ENCODE results near the gene EXOSC2. TPM values are rescaled to one million over a fixed set of nuclear protein-coding genes. Genes with fewer than 3 reads are reported as not detected.

EXOSC2 gene
- total RNA-seq, 1 donor from 2014 or later, result 75.5 TPM

DNA sequence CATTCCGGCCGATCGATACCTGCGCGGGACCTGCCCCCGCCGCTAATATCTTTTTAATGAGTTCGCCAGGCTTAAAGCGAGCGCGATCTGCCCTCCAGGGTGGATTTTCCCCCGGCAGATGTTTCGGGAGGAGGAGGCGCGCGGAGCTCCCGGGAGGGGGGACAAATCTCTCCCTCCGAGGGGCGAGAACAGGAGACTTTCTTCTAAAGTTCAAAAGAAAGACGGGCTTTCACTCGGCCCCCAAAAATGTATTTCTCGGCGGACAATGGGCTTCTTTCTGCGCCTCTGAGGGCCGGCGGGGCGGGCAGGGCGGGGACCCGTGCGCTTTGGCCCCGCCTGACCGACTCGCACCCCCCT, 33.3 kb upstream of the EXOSC2 start:
- H3K4me3 Mint-ChIP-seq, result peak overlapping the region; percentile 78
- peak overlapping the region; percentile 86 for H3K4me2 ChIP-seq
- no peaks in the 10 kb centered on the region for H3K79me2 ChIP-seq (ENCODE audit: low read depth)
- TF ChIP-seq, protein P1, sequence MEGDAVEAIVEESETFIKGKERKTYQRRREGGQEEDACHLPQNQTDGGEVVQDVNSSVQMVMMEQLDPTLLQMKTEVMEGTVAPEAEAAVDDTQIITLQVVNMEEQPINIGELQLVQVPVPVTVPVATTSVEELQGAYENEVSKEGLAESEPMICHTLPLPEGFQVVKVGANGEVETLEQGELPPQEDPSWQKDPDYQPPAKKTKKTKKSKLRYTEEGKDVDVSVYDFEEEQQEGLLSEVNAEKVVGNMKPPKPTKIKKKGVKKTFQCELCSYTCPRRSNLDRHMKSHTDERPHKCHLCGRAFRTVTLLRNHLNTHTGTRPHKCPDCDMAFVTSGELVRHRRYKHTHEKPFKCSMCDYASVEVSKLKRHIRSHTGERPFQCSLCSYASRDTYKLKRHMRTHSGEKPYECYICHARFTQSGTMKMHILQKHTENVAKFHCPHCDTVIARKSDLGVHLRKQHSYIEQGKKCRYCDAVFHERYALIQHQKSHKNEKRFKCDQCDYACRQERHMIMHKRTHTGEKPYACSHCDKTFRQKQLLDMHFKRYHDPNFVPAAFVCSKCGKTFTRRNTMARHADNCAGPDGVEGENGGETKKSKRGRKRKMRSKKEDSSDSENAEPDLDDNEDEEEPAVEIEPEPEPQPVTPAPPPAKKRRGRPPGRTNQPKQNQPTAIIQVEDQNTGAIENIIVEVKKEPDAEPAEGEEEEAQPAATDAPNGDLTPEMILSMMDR (IDR thresholded peaks at IDR 0.05), result no peak
- TF ChIP-seq EZH2phosphoT487 (IDR thresholded peaks at IDR 0.05), result peak; percentile 68
- peak overlapping the region; percentile 52 for H3K4me3 ChIP-seq
- H3K4me1 Mint-ChIP-seq, result peaks cover 24% of the 10 kb centered on the region
- no peak for DNase-seq (ENCODE audit: low spot score)
- H3K9me3 ChIP-seq (ENCODE audit: low read depth), result no peaks in the 10 kb centered on the region
- H3K27ac Mint-ChIP-seq, result no peak overlapping the region
- peaks cover 49% of the 10 kb centered on the region for H4K20me1 ChIP-seq (ENCODE audit: low read depth)
- H3K27ac ChIP-seq, result no peak overlapping the region
- H3K36me3 Mint-ChIP-seq, result peaks cover 2% of the 10 kb centered on the region
- peaks cover 74% of the 10 kb centered on the region for H3K27me3 Mint-ChIP-seq (ENCODE audit: insufficient read depth, low read depth)
- H2AFZ ChIP-seq (replicated peaks), result peak overlapping the region; percentile 73
- H3F3A ChIP-seq (ENCODE audit: low read depth), result peaks cover 31% of the 10 kb centered on the region
- no peak overlapping the region for H3K9ac ChIP-seq
- H3K36me3 ChIP-seq, result no peaks in the 10 kb centered on the region
- peaks cover 100% of the 10 kb centered on the region for H3K27me3 ChIP-seq
- peaks cover 43% of the 10 kb centered on the region for H3K4me1 ChIP-seq
- peaks cover 5% of the 10 kb centered on the region for H3K9me3 Mint-ChIP-seq

- peak; percentile 82 for DNase-seq (ENCODE audit: low spot score)
- H3K4me1 Mint-ChIP-seq, result peaks cover 27% of the 10 kb centered on the region
- Histone ChIP-seq H2AFZ (replicated peaks) (peak overlapping the region; percentile 73), H3K27ac (no peak overlapping the region), H3K4me1 (peaks cover 49% of the 10 kb centered on the region), H3F3A (ENCODE audit: low read depth) (peaks cover 36% of the 10 kb centered on the region), H4K20me1 (ENCODE audit: low read depth) (peaks cover 55% of the 10 kb centered on the region), H3K4me2 (peak overlapping the region; percentile 86), H3K79me2 (ENCODE audit: low read depth) (no peaks in the 10 kb centered on the region), H3K27me3 (peaks cover 100% of the 10 kb centered on the region), H3K9ac (no peak overlapping the region), H3K4me3 (peak overlapping the region; percentile 52), H3K9me3 (ENCODE audit: low read depth) (no peaks in the 10 kb centered on the region), H3K36me3 (no peaks in the 10 kb centered on the region)
- TF ChIP-seq, protein P1 (IDR thresholded peaks at IDR 0.05), result no peak
- TF ChIP-seq EZH2phosphoT487 (IDR thresholded peaks at IDR 0.05) (peak; percentile 88), EZH2 (IDR thresholded peaks at IDR 0.05) (peak; percentile 85)
- peaks cover 5% of the 10 kb centered on the region for H3K9me3 Mint-ChIP-seq
- H3K36me3 Mint-ChIP-seq, result peaks cover 2% of the 10 kb centered on the region
- H3K27ac Mint-ChIP-seq, result no peak overlapping the region
- H3K4me3 Mint-ChIP-seq, result peak overlapping the region; percentile 64
- H3K27me3 Mint-ChIP-seq (ENCODE audit: insufficient read depth, low read depth), result peaks cover 72% of the 10 kb centered on the region
Observed at GRCh38 chr9:130660683-130661450, 32.7 kb upstream of the EXOSC2 start.

DNA sequence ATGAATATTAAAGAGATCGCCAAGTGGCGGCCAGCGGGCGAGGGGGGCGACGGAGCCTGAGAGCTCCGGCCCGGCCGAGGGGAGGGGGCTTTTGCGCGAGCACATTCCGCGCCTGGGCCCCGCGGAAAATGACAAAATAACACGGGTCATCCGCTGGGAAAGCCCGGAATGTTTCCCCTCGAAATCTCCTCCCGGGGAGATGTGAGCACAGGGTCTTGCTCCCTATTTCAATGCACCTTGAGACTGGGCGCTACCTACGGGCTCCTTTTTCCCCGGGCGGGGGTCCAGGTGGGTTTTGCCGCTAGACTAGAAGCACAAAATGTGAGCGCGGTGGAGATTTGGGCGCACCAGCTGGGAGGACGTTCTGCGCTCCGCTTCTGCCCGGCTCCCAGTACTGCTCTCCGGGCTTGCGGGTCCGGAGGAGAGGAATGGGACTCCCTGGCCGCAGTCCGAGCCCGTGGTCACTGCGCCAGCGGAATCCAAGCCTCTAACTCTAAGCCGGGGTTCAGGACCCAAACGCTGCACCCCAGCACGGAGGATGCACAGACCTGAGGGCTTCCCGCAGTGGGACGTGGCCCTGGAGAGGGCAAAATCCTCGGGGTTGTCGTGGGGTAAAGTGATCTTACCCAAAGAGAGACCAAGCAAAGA, 32.0 kb upstream of the EXOSC2 start:
- peaks cover 100% of the 10 kb centered on the region for H3K27me3 ChIP-seq
- no peaks in the 10 kb centered on the region for H3K79me2 ChIP-seq (ENCODE audit: low read depth)
- no peaks in the 10 kb centered on the region for H3K36me3 ChIP-seq
- Mint-ChIP-seq H3K4me3 (peak overlapping the region; percentile 64), H3K36me3 (peaks cover 2% of the 10 kb centered on the region), H3K27ac (no peak overlapping the region), H3K9me3 (peaks cover 5% of the 10 kb centered on the region), H3K27me3 (ENCODE audit: insufficient read depth, low read depth) (peaks cover 71% of the 10 kb centered on the region), H3K4me1 (peaks cover 30% of the 10 kb centered on the region)
- H3K9ac ChIP-seq, result no peak overlapping the region
- peaks cover 61% of the 10 kb centered on the region for H4K20me1 ChIP-seq (ENCODE audit: low read depth)
- peaks cover 56% of the 10 kb centered on the region for H3K4me1 ChIP-seq
- H3F3A ChIP-seq (ENCODE audit: low read depth), result peaks cover 43% of the 10 kb centered on the region
- H3K9me3 ChIP-seq (ENCODE audit: low read depth), result no peaks in the 10 kb centered on the region
- peak overlapping the region; percentile 52 for H3K4me3 ChIP-seq
- peak overlapping the region; percentile 86 for H3K4me2 ChIP-seq
- peak; percentile 14 for TF ChIP-seq EZH2 (IDR thresholded peaks at IDR 0.05)
- peak; percentile 9 for TF ChIP-seq EZH2phosphoT487 (IDR thresholded peaks at IDR 0.05)
- TF ChIP-seq, protein P1 (IDR thresholded peaks at IDR 0.05), result no peak
- H2AFZ ChIP-seq (replicated peaks), result peak overlapping the region; percentile 73
- peak; percentile 58 for DNase-seq (ENCODE audit: low spot score)
- H3K27ac ChIP-seq, result no peak overlapping the region
